ENCODE measurements around the gene A4GALT.
A peak's percentile ranks its signal among the peaks of the same experiment; 100 is the strongest.

DNA sequence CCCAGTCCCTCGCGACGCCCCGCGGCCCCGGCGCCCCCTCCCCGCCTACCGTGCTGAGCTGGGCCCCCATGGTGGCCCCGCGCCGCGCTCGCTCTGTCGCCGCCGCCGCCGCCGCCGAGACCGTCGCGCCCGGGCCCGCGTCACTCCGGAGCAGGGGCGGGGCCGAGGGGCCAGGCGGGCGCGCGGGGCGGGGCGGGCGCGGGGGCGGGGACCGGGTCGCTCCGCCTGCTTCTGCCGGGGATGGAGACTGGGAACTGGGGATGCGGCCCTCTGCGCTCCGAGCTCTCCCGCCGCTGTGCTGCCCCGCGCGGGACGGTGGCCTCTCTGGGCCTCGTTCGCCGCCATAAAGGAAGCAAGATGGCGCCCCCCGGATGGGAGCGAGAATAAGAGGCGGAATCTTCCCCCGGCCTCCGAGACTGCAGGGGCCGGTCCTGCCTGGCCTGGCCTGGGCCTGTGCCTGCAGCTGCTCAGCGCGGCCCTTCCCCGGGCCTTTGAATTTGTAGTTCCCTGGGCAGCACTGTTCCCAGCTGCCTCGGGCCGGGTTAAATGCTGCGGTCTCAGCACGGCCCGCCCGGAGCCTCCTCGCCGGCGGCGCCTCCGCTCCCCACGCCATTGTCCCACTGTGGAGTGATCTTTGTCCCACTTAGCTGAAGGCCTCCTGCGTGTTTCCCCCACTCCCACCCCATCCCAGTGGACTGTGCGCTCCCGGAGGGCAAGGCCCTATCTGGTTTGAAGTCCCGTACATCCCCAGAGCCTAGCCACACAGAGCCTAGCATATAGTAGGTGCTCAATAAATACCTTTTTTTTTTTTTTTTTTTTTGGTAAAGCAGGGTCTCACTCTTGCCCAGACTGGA lies 71.2 kb downstream of the A4GALT start, which contains the start of gene CYB5R3:
- TF ChIP-seq, protein P1, sequence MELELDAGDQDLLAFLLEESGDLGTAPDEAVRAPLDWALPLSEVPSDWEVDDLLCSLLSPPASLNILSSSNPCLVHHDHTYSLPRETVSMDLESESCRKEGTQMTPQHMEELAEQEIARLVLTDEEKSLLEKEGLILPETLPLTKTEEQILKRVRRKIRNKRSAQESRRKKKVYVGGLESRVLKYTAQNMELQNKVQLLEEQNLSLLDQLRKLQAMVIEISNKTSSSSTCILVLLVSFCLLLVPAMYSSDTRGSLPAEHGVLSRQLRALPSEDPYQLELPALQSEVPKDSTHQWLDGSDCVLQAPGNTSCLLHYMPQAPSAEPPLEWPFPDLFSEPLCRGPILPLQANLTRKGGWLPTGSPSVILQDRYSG (CRISPR knock-in tag; IDR thresholded peaks at IDR 0.05) = no peak
- TF ChIP-seq, protein P2, sequence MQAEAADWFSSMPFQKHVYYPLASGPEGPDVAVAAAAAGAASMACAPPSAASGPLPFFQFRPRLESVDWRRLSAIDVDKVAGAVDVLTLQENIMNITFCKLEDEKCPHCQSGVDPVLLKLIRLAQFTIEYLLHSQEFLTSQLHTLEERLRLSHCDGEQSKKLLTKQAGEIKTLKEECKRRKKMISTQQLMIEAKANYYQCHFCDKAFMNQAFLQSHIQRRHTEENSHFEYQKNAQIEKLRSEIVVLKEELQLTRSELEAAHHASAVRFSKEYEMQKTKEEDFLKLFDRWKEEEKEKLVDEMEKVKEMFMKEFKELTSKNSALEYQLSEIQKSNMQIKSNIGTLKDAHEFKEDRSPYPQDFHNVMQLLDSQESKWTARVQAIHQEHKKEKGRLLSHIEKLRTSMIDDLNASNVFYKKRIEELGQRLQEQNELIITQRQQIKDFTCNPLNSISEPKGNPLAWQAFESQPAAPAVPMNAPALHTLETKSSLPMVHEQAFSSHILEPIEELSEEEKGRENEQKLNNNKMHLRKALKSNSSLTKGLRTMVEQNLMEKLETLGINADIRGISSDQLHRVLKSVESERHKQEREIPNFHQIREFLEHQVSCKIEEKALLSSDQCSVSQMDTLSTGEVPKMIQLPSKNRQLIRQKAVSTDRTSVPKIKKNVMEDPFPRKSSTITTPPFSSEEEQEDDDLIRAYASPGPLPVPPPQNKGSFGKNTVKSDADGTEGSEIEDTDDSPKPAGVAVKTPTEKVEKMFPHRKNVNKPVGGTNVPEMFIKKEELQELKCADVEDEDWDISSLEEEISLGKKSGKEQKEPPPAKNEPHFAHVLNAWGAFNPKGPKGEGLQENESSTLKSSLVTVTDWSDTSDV (CRISPR knock-in tag; IDR thresholded peaks at IDR 0.05) = no peak
- TF ChIP-seq CAMTA2 (CRISPR knock-in tag; IDR thresholded peaks at IDR 0.05; ENCODE audit: borderline replicate concordance) (no peak), ZNF547 (CRISPR knock-in tag; IDR thresholded peaks at IDR 0.05) (no peak), ZNF232 (CRISPR knock-in tag; IDR thresholded peaks at IDR 0.05; ENCODE audit: borderline replicate concordance) (no peak), ZNF552 (CRISPR knock-in tag; IDR thresholded peaks at IDR 0.05; ENCODE audit: borderline replicate concordance) (no peak), RBAK (CRISPR knock-in tag; IDR thresholded peaks at IDR 0.05) (no peak), CC2D1A (CRISPR knock-in tag; IDR thresholded peaks at IDR 0.05) (no peak)
- TF ChIP-seq, protein P3, sequence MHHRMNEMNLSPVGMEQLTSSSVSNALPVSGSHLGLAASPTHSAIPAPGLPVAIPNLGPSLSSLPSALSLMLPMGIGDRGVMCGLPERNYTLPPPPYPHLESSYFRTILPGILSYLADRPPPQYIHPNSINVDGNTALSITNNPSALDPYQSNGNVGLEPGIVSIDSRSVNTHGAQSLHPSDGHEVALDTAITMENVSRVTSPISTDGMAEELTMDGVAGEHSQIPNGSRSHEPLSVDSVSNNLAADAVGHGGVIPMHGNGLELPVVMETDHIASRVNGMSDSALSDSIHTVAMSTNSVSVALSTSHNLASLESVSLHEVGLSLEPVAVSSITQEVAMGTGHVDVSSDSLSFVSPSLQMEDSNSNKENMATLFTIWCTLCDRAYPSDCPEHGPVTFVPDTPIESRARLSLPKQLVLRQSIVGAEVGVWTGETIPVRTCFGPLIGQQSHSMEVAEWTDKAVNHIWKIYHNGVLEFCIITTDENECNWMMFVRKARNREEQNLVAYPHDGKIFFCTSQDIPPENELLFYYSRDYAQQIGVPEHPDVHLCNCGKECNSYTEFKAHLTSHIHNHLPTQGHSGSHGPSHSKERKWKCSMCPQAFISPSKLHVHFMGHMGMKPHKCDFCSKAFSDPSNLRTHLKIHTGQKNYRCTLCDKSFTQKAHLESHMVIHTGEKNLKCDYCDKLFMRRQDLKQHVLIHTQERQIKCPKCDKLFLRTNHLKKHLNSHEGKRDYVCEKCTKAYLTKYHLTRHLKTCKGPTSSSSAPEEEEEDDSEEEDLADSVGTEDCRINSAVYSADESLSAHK (CRISPR knock-in tag; IDR thresholded peaks at IDR 0.05; ENCODE audit: borderline replicate concordance) = no peak
- TF ChIP-seq, protein P4, sequence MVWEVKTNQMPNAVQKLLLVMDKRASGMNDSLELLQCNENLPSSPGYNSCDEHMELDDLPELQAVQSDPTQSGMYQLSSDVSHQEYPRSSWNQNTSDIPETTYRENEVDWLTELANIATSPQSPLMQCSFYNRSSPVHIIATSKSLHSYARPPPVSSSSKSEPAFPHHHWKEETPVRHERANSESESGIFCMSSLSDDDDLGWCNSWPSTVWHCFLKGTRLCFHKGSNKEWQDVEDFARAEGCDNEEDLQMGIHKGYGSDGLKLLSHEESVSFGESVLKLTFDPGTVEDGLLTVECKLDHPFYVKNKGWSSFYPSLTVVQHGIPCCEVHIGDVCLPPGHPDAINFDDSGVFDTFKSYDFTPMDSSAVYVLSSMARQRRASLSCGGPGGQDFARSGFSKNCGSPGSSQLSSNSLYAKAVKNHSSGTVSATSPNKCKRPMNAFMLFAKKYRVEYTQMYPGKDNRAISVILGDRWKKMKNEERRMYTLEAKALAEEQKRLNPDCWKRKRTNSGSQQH (CRISPR knock-in tag; IDR thresholded peaks at IDR 0.05; ENCODE audit: low read depth) = no peak
- TF ChIP-seq, protein P5, sequence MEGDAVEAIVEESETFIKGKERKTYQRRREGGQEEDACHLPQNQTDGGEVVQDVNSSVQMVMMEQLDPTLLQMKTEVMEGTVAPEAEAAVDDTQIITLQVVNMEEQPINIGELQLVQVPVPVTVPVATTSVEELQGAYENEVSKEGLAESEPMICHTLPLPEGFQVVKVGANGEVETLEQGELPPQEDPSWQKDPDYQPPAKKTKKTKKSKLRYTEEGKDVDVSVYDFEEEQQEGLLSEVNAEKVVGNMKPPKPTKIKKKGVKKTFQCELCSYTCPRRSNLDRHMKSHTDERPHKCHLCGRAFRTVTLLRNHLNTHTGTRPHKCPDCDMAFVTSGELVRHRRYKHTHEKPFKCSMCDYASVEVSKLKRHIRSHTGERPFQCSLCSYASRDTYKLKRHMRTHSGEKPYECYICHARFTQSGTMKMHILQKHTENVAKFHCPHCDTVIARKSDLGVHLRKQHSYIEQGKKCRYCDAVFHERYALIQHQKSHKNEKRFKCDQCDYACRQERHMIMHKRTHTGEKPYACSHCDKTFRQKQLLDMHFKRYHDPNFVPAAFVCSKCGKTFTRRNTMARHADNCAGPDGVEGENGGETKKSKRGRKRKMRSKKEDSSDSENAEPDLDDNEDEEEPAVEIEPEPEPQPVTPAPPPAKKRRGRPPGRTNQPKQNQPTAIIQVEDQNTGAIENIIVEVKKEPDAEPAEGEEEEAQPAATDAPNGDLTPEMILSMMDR (CRISPR knock-in tag; IDR thresholded peaks at IDR 0.05) = 0 out of 2 replicates have a peak, but pooled peaks have one; percentile 17
- TF ChIP-seq, protein P6, sequence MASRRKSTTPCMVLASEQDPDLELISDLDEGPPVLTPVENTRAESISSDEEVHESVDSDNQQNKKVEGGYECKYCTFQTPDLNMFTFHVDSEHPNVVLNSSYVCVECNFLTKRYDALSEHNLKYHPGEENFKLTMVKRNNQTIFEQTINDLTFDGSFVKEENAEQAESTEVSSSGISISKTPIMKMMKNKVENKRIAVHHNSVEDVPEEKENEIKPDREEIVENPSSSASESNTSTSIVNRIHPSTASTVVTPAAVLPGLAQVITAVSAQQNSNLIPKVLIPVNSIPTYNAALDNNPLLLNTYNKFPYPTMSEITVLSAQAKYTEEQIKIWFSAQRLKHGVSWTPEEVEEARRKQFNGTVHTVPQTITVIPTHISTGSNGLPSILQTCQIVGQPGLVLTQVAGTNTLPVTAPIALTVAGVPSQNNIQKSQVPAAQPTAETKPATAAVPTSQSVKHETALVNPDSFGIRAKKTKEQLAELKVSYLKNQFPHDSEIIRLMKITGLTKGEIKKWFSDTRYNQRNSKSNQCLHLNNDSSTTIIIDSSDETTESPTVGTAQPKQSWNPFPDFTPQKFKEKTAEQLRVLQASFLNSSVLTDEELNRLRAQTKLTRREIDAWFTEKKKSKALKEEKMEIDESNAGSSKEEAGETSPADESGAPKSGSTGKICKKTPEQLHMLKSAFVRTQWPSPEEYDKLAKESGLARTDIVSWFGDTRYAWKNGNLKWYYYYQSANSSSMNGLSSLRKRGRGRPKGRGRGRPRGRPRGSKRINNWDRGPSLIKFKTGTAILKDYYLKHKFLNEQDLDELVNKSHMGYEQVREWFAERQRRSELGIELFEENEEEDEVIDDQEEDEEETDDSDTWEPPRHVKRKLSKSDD (CRISPR knock-in tag; IDR thresholded peaks at IDR 0.05; ENCODE audit: low read depth) = no peak; the same call in 1 of the 2 replicates

Measured in HepG2 (cell line).